Kidney capillary endothelial cell (primary cell): ENCODE results near the gene PIAS2.
"Not testable (repeated sequence)": the region's sequence is repeated elsewhere in the genome, so short reads cannot be mapped to it uniquely, and the experiment has no call there.

Experiments
- DNase-seq: peaks from one replicate; pipeline ENCODE4 v3.0.0-alpha.2; 2018; ENCODE audit warnings: low spot score

Gene PIAS2

GRCh38 chr18:46899274-46899948 lies 17.9 kb downstream of the PIAS2 start:
- no peak for DNase-seq

- DNase-seq, result no peak
These were observed 23.2 kb downstream of the PIAS2 start for GRCh38 chr18:46894124-46894523.

DNA sequence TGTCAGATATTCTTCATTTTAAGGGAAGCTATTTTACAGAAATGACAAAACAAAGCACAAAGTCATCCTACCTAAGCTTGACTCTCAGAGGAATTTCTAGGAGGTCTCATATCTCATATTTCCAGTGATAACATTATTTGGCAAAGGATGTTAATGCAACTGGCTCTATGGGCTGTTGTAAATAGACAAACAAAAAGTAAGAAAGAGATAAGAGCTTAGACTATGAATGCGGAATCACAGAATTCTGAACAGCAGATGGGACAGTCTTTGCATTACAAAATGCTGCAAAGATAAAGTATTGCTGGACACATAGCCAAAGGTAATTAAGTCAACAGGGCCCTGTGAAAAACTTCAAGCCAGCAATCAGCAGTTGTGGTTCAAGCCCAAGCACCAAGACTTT lies 23.9 kb downstream of the PIAS2 start:
- DNase-seq, result no peak

DNA sequence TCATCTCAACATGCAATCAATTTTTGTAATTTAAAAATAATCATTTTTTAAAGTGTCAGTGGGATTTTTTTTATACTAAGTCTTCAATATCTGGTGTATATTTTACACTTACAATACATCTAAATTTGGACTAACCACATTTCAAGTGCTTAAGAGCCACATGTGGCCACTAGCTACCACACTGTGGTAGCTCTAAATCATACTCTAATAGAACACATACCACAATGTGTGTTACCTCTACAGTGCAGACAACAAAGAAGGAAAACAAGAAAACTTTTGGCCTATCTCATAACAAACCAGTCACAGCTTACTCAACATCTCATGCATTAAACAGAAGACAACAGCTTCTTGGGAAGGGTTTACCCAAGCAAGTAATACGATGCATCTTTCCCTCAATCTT lies 24.5 kb downstream of the PIAS2 start:
- no peak for DNase-seq

DNA sequence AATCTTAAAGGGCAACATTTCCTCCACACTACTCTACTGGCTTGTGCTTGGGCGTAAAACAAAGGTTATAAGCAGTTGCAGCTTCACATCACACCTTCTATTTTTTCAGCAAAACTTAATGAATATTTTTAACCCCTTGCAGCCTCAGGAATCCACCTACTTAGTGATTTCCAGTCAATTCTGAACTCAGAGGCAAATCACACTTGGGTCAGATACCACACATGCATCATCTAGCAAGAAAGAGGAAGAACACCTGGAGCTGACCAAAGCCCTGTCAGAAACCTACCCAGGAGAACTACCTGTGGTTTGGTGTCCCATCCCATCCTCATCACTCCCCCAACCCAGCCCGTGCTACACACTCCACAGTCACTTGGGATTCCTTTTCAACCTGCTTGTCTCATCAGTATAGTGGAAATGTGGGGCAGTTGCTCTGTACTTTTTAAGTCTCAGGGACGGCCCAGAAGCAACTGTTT lies 25.5 kb downstream of the PIAS2 start:
- no peak for DNase-seq

- no peak for DNase-seq
These were observed 28.3 kb downstream of the PIAS2 start for GRCh38 chr18:46888965-46889364.

DNA sequence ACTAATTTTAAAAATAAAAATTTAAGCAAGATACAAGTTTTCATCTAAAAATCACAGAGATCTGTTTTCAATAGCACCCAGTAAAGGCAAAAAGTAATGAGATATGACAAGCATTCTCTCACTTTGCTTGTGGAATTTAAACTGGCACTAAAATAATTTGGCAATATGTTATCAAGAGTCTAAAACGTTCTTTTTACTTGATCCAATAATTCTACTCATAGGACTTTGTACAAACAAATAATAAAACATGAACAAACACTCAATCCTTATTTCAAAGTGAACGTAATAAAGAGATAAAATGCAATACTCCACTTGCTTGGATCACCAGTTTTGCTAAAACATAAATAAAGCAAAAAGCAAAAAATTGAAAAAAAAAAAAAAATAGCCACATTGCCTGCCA lies 30.4 kb downstream of the PIAS2 start:
- no peak for DNase-seq

- no peak for DNase-seq
These were observed 34.1 kb downstream of the PIAS2 start for GRCh38 chr18:46883180-46883579.

- no peak for DNase-seq
These were observed 39.8 kb downstream of the PIAS2 start for GRCh38 chr18:46877329-46877987.

DNA sequence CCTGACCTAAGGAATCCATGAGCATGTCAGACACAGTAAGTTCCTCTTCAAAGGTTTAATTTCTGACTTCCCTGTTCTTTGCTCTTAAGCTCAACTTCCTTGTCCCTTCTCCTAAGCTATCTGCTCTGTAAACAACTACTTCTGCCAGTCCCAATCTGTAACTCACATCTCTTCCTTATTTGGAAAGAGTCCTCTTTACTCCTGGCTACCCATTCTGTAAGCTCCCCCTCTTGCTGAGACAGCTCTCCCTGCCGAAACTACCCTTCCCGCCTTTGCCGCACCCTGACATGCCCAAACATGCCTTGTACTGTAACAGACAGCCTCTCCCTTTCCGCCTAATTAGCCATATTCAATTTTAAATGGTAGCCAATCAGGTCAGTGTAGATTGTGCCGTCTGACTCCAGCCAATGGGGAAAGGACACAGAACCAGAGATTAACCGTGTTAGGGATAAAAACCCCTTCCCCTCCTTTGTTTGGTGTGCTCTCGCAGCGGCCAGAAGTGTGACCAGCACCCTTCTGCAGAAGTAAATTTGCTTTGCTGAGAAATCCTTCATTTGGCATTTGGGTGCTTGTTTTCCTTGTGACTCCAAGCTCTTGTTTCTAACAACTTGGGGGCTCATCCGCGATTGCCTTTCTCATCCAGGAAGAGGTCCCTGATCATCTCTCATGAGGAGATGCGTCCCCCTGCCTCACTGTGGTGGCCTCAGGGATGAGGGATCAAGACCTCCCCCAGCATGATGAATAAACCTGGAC lies 49.0 kb downstream of the PIAS2 start:
- no peak for DNase-seq

GRCh38 chr18:46867367-46868143 lies 49.8 kb downstream of the PIAS2 start:
- DNase-seq, result no peak

- no peak for DNase-seq
These were observed 50.8 kb downstream of the PIAS2 start for GRCh38 chr18:46866523-46866922.

DNA sequence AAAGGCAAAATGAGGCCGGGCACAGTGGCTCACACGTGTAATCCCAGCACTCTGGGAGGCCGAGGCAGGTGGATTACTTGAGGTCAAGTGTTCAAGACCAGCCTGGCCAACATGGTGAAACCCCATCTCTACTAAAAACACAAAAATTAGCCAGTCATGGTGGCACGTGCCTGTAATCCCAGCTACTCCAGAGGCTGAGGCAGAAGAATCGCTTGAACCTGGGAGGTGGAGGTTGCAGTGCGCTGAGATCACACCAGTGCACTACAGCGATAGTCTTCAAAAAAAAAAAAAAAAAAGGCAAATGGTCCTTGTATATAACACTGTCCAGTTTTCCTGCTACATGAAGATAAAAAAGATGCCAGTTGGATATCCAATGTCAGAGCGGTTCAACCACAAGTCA lies 52.1 kb downstream of the PIAS2 start:
- not testable (repeated sequence) for DNase-seq

- DNase-seq, result no peak
These were observed 57.5 kb downstream of the PIAS2 start for GRCh38 chr18:46859855-46860254.

DNA sequence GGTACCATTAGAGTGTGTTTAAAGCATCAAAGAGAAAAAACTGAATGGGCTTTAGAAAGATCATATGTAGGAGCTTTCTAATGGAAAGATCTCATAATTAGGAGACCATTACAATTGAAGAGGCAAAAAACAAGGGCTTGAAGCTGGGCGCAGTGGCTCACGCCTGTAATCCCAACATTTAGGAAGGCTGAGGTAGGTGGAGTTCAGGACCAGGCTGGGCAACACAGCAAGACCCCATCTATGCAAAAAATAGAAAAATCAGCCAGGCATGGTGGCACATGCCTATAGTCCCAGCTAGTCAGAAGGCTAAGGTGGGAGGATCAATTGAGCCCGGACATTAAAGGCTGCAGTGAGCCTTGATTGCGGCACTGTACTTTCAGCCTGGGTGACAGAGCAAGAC lies 59.0 kb downstream of the PIAS2 start:
- DNase-seq, result no peak

DNA sequence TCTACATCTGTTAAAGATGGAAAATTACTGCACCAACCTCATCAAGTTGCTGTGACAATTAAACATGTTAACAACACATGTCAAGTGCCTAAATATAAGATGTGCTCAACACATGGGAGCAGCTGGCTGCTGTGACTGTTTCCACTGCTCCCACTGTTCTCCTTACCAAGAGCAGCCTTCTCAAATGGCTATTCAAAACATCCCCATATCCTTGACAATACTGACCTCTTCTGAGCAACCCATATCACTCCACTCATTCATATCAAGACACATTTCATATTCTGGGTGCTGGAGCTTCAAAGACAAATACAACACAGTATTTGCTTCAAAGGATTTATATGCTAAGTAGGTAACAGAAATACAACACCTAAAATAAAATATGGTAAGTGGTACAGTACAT lies 60.3 kb downstream of the PIAS2 start:
- DNase-seq, result peak; percentile 18

GRCh38 chr18:46849007-46849406 lies 68.3 kb downstream of the PIAS2 start:
- DNase-seq, result no peak

GRCh38 chr18:46843372-46843771 lies 73.9 kb downstream of the PIAS2 start:
- DNase-seq, result no peak

DNA sequence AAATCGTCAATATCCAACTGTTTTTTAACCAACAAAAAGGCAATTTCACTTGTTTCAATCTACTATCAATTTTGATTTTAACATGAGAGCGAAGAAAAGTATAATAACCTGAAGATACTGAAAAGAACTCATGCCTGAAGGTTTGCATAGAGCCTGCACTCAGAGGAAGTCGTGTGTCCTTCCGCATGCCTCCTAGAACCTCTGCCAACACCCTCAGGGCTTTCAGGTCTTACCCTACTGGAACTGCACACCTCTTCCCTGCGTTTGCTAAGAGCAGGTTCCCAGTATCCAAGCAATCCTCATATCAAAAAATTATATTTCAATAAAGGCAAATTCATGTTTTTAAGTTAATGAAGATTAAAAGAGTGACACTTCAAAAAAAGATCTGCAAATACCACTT lies 74.7 kb downstream of the PIAS2 start:
- no peak for DNase-seq

DNA sequence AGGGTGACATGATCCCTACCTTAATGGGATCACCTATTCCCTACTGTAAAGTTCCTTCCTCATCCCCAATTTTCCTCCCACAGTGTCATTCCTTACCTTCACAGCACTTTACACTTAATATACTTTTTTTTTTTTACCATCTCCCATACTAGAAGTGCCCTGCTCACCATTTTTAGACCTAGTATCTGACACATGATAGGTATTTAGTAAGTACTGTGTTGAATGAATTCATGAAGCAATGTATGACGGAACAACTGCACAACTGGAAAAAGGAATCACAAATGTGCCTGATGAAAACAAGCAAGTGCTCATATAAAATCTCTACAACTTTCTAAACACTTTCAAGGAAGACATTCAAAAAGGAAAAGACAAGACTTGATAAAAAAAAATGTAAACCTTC lies 83.4 kb downstream of the PIAS2 start:
- no peak for DNase-seq

DNA sequence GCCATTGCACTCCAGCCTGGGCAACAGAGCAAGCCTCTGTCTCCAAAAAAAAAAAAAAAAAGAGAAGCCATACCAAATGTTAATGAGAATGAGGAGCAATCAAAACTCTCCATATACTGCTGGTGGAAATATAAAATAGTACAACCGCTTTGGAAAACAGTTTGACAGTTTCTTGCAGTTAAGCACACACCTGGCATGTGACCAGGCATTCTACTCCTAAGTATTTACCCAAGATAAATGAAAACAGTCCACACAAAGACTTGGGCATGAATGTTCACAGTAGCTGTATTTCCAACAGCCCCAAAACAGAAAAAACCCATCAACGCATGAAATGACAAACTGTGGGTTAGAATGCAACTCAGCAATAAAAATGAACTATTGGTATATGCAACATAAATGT lies 84.5 kb downstream of the PIAS2 start:
- no peak for DNase-seq

DNA sequence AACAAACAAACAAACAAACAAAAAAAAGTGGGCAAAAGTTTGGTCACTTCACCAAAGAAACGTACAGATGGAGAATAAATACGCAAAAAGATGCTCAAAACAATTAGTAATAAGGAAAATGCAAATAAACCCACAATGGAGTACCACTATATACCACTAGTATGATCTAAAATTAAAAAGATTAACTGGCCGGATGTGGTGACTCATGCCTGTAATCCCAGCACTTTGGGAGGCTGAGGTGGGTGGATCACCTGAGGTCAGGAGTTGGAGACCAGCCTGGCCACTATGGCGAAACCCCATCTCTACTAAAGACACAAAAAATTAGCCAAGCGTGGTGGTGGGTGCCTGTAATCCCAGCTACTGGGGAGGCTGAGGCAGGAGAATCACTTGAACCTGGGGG lies 84.9 kb downstream of the PIAS2 start:
- DNase-seq, result not testable (repeated sequence)
